Measurements from ENCODE around the gene EPN2.

- TF ChIP-seq POLR2A (IDR thresholded peaks at IDR 0.05; ENCODE audit: low read depth, low read length) (no peak), POU2F2 (IDR thresholded peaks at IDR 0.05; ENCODE audit: low read depth, low read length) (no peak), TAF1 (IDR thresholded peaks at IDR 0.05; ENCODE audit: low read depth, low read length) (no peak), PAX5 (IDR thresholded peaks at IDR 0.05; ENCODE audit: insufficient read depth, low read length, severe bottlenecking) (no peak)
Observed at GRCh38 chr17:19365833-19366636, 128.9 kb downstream of the EPN2 start.

Data from GM12891 (cell line).